NCI-H128 (cell line): ENCODE results near the gene IL17A.
"Not testable (repeated sequence)": the region's sequence is repeated elsewhere in the genome, so short reads cannot be mapped to it uniquely, and the experiment has no call there.

Experiments used
- DNase-seq: peaks from one replicate; lab custom pipeline; 2025; ENCODE audit not compliant: unreplicated experiment; lab: John Stamatoyannopoulos, UW

IL17A gene

DNA sequence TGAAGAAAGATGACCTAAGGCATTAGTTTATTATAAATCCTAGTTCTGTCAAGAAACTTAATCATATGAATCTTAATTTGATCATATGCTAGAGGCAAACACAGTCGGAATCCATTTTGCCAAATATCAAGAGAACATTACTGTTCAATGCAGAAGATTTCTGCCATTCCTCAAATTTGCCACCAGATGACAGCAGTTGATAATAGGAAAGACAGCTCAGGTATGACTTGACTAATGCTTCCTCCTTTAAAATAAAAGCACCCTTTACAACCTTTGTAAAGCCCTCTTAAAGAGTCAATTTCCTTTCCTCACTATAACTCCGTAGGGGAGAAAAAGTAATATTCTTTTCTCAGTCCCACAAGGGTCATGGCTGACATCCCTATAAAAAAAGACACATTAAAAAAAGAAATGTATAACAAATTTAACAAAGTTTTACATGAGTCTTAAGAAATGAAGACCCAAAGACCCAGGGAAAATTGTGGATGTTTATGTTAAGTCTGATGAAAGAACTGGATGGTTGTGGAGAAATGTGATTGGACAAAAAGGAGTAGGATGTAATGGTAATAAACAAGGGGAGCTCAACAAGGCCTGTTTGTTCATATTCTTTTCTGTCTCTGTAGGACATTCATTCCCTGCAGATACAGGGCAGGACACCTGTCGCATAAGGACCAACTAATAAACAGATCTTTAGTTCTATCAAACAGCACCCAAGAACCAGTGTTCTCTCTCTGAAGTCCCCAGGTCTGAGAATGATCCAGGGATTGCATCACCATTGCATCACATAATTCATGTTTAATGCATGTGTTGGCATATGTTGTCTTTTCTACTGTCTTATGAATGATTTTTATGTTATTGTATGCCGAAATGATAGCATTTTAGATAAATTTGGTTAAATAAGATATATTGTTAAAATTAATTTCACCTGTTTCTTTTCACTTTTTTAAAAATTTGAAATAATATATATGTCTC lies 23.0 kb upstream of the IL17A start:
- no peak for DNase-seq

DNA sequence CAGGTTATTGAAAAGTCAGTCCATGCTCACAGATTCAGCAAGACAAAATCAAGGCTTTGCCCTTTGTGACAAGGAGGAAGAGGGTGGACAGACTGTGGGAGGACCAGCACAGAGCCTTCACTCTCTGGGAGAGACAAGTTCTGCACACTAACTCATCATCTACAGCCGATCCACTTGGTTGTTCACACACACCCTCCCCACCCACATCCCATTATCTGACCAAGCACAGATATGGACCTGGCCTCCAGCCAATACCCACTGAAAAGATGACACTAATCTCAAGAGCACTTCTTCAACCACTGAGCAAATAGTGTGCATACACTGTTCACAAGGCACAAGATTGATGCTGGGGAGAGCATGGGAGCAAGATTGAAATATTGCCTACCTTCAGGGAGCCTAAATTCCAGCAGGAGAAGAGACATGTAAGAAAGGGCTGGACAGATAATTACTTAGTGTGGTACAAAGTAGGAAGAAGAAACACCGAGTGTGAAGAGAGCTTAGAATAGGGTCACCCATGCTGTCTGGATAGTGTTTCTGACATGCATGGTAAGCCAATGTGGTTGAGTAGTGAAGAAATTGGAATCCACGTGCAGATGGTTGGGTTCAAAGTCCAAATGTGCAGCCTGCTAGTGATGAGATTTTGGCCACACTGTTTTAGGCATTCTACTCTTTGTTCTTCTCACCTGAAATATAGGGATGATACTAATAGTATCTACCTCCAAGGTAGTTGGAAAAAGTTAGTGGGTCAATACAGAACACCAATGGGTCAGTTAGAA lies 21.7 kb upstream of the IL17A start:
- DNase-seq, result no peak

GRCh38 chr6:52167267-52167666 lies 18.9 kb upstream of the IL17A start:
- no peak for DNase-seq

GRCh38 chr6:52168351-52168750 lies 17.8 kb upstream of the IL17A start:
- DNase-seq, result not testable (repeated sequence)

DNA sequence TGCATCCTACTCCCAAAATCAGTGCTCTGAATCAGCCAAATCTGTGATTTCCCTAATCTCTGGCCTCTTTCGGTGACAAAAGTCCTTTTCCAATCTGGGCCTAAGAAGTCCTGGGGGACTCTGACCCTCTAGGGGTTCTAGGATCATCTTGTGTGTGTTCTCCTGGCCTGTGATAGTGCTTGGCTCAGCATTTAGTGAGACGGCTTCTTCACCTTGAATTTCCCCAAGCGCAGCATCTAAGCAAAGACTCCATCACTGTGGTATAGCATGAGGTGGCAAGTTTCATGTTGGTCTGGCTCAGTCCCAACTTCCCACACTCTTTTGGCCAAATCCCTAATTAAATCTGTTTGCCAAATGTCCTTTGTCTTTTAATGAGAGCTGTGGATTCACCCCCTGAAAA lies 12.1 kb upstream of the IL17A start:
- DNase-seq, result no peak

DNA sequence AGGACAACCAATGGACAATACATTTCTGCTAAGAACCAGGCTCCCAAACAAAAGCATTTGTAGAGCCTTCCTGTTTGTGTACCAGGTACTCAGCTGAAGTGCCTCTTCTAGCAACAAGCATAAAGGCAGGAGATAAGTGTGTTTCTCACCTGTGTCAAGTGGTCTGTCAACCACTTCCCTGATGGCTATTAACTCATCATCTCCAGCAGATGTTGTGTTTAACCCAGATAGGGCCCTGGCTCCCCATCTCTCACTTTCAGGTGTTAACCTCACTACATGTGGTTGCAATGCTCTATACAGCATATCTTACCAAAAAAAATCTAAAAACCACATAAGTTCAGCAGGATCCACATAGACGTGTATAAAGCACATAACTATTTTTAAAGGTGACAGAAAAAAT lies 9.6 kb upstream of the IL17A start:
- DNase-seq, result peak; percentile 68

DNA sequence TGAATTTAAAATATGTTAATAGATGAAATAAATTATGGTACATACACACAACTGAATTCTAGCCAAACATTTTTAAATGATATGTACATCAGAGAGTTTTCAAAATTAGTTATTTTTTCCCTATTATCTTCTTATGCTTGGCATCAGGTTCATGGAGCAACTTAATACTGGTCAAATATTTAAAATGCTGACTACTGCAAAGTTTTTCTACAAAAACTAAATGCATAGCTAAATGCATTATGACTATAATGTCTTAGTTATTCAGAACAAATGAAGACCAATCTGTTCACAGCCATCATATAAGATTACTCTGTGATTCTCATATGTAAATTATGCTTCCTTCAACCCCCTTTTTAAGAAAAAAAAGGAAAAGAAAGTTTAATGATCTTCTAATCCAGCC lies 8.2 kb upstream of the IL17A start:
- no peak for DNase-seq

- DNase-seq, result no peak
Observed at GRCh38 chr6:52180787-52181558, 5.2 kb upstream of the IL17A start.

- DNase-seq, result no peak
Observed at GRCh38 chr6:52183131-52183713, 3.0 kb upstream of the IL17A start.

- no peak for DNase-seq
Observed at GRCh38 chr6:52186480-52186879, 305 bp downstream of the IL17A start.

GRCh38 chr6:52187098-52187497 lies 923 bp downstream of the IL17A start:
- no peak for DNase-seq

DNA sequence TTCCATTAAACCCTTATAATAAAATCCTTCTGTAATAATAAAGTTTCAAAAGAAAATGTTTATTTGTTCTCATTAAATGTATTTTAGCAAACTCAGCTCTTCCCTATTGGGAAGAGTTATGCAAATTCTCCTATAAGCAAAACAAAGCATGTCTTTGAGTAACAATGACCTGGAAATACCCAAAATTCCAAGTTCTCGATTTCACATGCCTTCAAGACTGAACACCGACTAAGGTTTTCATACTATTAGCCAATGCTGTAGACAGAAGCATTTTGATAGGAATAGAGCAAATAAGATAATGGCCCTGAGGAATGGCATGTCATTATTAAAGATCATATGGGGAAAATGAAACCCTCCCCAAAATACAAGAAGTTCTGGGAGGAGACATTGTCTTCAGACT lies 3.8 kb downstream of the IL17A start:
- no peak for DNase-seq

- DNase-seq, result no peak
Observed at GRCh38 chr6:52190409-52190808, 4.2 kb downstream of the IL17A start.

- no peak for DNase-seq
Observed at GRCh38 chr6:52191824-52192223, 5.6 kb downstream of the IL17A start.

GRCh38 chr6:52195886-52196285 lies 9.7 kb downstream of the IL17A start:
- DNase-seq, result no peak

- DNase-seq, result not testable (repeated sequence)
Observed at GRCh38 chr6:52200088-52200487, 13.9 kb downstream of the IL17A start.

DNA sequence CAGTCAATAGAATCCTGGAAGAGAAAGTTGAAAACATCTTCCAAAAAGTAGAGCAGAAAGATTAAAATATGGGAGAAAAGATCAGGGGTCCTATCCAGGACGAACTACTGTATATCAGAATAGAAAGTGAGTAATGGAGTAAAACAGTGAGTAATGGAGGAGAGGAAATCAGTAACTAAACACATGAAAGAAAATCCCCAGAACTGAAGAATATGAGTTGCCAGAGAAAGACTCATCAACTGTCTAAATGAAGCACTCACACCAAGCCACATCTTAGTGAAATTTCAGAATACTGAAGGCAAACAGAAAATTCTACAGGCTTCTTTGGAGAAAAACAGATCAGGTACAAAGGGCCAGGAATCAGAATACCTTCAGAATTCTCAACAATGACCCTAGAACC lies 14.9 kb downstream of the IL17A start:
- no peak for DNase-seq

DNA sequence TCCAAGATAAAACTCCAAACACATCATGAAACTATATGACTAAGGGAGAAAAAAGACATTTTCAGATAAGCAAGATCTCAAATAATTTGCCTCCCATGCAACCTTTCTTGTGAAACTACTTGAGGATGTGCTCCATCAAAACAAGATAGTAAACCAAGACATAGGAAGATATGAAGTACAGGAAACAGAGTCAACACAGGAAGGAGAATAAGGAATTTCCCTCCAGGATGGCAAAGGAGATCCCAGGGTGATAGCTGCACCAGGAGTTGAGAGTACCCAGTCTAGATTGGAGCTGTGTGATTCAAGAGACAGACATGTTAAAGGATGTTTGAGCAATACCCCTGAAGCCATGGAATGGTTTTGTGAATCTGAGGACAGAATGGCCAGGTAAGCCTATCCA lies 15.3 kb downstream of the IL17A start:
- no peak for DNase-seq

DNA sequence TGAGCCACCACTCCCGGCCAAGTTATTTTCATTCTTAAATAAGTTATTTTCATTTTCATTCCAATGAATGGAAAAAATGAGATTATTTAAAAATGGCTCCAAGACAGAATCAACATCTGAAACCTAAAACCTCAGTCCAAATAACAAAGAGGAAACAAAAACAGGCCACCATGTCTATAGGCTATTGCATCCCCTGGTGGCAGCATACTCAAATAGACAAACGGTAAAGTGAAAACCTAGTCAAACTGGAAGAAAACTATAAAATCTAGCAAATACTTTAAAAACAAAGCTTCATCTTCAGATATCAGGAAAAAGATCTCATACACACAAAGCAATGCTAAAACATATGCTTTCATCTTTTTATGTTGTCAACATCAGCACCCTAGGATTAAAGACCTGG lies 20.9 kb downstream of the IL17A start:
- no peak for DNase-seq

DNA sequence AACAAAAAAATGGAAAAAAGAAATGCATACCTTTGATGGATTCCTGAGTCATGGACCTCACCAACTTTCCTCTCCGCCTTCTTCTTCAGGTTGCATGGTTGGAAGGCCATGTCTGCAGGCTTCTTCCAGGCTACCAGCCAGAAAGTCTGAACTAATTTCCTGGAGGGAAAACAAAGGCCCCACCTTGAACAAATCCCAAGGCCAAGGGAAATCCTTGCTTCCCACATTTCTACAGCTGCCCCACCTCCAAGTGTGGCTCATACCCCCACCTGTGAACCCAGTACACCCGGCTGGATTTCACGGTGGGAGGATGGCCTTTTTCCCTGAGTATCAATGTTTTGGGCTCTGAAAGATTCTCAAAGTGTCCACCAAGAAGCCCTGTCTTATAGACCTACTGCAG lies 22.4 kb downstream of the IL17A start:
- no peak for DNase-seq

DNA sequence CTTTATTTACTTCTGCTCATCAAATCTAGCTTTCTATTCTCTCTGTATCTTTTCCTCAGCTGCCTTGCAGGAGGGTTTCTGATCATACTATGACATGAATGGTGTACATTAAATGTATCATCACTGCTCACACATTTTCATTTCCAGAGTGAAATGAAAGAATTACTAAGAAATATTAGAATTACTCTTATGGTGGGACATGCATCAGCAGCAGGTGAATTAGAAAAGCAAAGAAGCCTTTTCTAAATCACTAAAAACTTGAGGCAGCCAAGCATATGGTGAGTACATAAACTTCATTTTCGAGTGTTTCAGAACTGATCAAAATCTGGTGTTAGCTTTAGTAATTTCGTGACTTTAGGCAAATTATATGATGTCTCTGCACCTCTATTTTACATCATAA lies 23.6 kb downstream of the IL17A start:
- DNase-seq, result no peak
